NK-92 (cell line): ENCODE data around the gene U2AF2.
A peak's percentile ranks its signal among the peaks of the same experiment; 100 is the strongest.

Experiments
- DNase-seq: peaks from one replicate; lab custom pipeline; 2025; ENCODE audit not compliant: unreplicated experiment; lab: John Stamatoyannopoulos, UW

U2AF2 gene

DNA sequence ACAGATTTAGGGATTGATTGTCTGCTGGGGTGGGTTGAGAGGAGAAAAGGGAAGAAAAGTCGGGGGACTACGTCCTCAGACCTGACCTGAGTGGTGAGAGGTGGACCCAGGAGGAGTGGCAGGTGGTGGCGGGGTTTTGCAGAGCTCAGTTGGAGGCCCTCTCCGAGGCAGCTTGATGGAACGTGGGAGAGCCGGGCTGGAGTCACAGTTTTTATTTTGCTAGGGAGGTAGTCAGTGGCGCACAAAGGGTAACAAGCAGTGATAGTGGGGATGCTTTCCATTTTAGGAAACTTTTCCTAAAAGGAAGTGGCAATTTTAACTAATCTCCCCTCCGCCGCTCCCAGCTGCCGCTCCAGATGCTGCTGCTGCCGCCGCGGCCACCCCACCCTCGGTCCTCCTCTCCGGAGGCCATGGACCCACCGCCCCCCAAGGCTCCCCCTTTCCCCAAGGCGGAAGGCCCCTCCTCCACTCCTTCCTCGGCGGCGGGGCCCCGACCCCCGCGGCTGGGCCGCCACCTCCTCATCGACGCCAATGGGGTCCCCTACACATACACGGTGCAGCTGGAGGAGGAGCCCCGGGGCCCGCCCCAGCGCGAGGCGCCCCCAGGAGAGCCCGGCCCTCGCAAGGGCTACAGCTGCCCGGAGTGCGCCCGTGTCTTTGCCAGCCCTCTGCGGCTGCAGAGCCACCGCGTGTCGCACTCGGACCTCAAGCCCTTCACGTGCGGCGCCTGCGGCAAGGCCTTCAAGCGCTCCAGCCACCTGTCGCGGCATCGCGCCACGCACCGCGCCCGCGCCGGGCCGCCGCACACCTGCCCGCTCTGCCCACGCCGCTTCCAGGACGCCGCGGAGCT is 12.5 kb upstream of the U2AF2 start:
- DNase-seq, result no peak

GRCh38 chr19:55643003-55643886 is 11.6 kb upstream of the U2AF2 start, which contains the start of gene ZNF581:
TSS of gene ZNF581 (plus strand) at chr19:55643649. CDS start at chr19:55644572, 923 bp downstream.
- DNase-seq, result no peak

DNA sequence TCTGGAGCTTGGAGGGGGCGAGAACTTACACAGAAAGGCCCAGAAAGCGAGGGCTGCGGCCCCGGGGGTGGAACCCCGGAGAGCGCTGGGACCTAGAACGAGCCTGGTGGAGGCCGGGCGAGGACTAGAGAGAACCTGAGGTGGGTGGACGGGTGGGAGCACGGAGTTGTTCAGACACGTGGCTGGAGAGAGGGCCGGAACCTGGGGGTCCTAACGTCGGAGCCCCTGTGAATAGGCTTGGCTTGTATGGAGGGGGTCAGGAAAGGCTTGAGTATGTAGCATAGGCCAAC is 11.0 kb upstream of the U2AF2 start:
- no peak for DNase-seq

DNA sequence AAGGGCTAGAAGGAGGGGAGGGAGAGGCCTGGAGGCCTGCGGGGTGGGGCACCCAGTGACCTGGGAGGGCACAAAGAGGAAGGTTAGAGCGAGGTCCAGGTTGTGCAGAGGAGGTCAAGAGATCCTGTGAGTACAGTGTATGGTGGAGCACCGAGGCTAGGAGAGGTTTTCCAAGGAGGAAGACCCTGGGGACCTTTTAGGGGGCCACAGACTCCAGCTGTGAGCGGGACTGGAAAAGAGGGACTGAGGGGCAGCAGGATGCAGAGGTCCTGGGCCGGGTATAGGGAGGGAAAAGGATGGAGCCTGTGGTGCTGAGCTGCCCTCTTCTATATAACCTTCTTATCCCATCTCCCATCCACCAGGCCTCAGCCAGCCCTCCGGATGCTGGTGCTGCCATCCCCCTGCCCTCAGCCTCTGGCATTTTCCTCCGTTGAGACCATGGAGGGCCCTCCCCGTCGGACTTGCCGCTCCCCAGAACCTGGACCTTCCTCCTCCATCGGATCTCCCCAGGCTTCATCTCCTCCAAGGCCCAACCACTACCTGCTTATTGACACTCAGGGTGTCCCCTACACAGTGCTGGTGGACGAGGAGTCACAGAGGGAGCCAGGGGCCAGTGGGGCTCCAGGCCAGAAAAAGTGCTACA is 10.5 kb upstream of the U2AF2 start:
- DNase-seq, result no peak

DNA sequence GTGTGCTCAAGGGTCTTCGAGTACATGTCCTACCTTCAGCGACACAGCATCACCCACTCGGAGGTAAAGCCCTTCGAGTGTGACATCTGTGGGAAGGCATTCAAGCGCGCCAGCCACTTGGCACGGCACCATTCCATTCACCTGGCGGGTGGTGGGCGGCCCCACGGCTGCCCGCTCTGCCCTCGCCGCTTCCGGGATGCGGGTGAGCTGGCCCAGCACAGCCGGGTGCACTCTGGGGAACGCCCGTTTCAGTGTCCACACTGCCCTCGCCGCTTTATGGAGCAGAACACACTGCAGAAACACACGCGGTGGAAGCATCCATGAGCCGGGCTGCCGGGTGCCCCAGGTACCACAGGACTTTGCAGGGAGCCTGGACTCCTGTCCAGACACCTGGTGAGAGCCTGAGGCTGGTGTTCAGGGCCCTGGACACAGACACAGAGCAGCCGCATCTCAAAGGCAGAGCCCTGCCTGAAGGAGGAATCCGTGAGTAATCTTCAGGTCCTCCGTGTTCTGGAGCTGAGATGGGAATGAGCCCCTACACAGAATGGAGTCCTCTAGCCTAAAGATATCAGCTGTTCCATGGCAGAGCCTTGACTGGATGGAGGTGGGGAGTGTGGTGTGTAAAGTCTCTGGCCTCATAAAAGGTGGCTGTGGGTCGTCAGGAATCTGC is 9.9 kb upstream of the U2AF2 start:
- DNase-seq, result no peak

GRCh38 chr19:55645512-55645881 is 9.3 kb upstream of the U2AF2 start:
- DNase-seq, result no peak

DNA sequence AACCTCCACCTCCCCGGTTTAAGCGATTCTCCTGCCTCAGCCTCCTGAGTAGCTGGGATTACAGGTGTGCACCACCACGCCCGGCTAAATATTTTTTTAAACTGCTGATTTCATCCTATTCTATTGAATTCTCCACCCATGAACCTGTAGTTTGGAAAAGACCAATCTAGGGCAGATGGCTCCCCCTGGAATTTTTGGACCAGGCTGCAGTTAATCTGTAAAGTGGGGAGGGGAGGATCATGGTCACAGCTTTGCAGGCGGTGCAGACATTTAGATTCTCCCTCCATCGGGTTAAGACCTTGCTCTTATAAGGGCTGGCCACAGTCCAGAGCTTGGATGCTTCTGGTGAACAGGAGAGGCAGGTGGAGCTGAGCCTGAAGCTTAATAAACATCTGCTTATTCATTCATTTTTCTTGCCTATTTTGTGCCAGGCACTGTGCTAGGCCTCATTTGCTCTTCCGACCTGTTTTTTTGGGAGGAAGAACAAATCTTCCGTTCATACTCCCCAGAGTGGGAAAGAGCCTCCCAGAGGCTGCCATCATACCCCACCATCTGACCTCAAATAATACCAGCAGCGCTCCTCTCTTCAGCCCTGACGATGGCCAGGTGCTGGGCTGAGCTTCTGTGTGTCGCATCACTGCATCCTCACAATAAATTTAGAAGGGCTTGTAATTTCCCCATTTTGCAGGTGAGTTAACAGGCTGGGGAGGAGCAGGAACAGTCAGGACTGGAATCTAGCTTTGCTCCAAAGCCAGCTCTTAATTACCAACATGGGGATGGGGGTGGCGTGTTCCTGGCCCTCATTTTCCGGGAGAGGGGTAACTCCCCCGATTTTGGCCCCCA is 7.7 kb upstream of the U2AF2 start:
- DNase-seq, result no peak

DNA sequence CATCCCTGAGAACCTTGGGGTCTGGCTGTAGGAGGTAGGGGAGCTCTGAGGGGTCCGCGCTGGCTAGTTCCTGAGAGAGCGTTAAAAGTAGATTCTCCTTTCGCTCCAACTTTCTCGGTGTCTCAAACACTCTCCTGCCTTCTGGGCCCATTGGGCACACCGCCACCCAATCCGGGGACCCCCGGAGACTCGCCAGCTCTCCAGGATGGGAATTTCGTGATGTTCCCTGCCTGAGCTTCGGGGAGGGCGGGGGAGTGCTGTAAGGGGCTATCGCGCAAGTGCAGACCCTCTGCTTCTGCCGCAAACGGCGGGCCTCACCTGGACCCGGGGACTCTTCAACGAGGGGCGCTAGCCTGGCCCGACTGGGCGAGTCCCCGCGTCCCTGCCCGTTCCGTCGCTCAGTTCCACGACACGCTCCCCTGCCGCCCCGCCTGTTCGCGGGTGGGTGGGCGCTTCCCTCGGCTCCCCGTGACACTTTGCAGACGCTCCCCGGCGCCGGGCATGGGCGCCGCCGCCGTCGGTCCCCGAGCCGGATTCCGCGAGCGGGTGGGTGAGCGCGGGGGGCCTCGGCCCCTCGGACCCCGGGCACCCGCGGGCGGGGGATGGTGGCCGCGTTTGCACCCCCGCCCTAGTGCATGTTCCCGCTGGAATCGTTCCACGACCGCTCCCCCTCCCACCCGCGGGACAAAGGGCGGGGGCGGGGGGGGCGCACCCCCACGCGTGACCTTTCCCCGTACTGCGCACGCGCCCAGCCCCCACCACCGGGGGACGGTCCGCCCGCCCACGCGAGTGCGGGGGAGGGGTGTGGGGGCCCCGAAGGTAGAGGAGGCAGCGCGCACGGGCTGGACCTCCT is 6.9 kb upstream of the U2AF2 start, which contains the start of gene CCDC106:
Gene CCDC106, plus strand, starts transcription at position 481 of the 853 bp plus-strand sequence. CDS start 835 bp downstream, outside the sequence.
- DNase-seq, result no peak

DNA sequence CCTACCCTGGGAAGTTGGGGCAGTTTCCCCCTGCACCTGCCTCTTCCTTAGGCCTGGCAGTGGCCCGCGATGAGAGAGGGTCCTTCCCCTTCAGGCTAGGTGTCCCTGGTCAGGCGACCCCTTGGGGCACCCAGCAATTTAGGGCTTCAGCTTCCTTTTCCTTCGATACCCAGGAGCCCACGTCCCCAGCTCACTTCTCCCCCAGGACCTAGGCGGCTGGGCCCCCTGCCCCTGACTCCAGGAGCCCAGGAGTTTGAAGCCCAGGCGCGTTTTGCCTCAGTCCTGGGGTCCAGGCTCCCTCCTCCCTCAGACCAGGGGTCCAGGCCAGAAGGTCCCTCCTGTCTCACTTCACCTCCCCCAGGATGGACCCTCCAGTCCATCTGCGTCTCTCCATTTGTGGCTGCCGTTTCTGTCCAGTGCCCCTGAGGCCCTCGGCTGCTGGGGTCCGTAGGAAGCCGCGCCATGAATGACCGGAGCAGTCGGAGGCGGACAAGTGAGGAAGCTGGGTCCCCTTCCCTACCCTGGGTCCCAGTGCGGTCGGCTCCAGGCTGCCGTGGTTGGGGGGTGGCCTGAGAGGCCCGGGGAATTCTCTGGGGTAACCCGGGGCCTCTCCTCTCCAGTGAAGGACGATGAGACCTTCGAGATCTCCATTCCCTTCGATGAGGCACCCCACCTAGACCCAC is 6.1 kb upstream of the U2AF2 start:
- DNase-seq, result no peak

GRCh38 chr19:55649268-55650125 is 5.3 kb upstream of the U2AF2 start:
- no peak for DNase-seq

GRCh38 chr19:55650126-55650557 is 4.7 kb upstream of the U2AF2 start:
- no peak for DNase-seq

GRCh38 chr19:55650602-55651230 is 4.1 kb upstream of the U2AF2 start:
- DNase-seq, result no peak

GRCh38 chr19:55651236-55651635 is 3.6 kb upstream of the U2AF2 start:
- DNase-seq, result no peak

- no peak for DNase-seq
Measured at GRCh38 chr19:55652311-55653128, 2.3 kb upstream of the U2AF2 start.

DNA sequence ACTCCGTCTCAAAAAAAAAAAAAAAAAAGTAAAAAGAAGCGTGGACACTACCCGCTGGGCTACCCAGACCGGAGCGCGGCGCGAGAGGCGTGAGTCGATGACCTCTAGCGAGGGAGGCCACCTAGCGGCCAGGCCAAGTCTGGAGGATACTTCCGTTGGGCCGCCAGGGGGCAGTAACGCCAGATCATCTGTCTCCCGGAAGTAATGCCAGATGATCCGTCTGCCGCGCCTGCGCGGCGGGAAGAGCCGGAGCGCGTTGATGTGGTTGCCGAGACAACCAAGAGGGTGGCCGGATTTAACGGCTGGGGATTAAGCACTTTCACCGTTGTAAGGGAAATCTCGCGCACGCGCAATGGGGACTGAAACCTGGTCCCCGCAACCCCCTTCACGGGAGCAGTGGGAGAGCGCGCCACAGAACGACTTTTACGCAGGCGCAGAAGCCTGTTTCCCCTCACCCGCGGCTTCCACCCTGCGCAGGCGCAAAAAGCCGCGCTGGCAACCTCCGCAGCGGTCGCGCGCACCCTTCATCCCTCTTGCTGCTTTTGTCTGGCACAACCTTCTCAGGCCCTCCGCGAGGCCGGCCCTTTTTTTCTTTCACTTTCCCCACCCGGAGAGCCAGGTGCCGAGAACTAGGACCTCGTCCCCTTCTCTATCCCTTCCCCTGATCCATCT is 1.0 kb upstream of the U2AF2 start:
- DNase-seq, result peak; percentile 97
